ENCODE results near the gene ADAM17.

- TF ChIP-seq ZBTB33 (CRISPR knock-in tag; IDR thresholded peaks at IDR 0.05): no peak
- TF ChIP-seq CTCF (IDR thresholded peaks at IDR 0.05 in 2 of 3, conservative IDR thresholded peaks at IDR 0.05 in 1 of 3; ENCODE audit: insufficient read depth in 2 of 3, low read depth in 1 of 3, low read length in 3 of 3): no peak
- TF ChIP-seq CREM (IDR thresholded peaks at IDR 0.05; ENCODE audit: low read depth): no peak
- no peak for TF ChIP-seq ZNF354B (CRISPR knock-in tag; IDR thresholded peaks at IDR 0.05)
- no peak for TF ChIP-seq ZNF232 (CRISPR knock-in tag; IDR thresholded peaks at IDR 0.05)
- no peak for TF ChIP-seq EP300 (IDR thresholded peaks at IDR 0.05; ENCODE audit: low read length)
Measured at GRCh38 chr2:9488583-9489547, 66.8 kb downstream of the ADAM17 start.
